Upper lobe of right lung (tissue), 1 donor: ENCODE data around the gene HMGXB3. TPM values are rescaled to one million over a fixed set of nuclear protein-coding genes. Genes with fewer than 3 reads are reported as not detected.

Source experiments
- ATAC-seq: fragments of 200-7000 bp; cut with Tn5 transposase; one replicate; pipeline ENCODE4 v1.9.1; 2020; ENCODE audit warnings: mild to moderate bottlenecking, moderate library complexity
- DNase-seq: peaks from one replicate; pipeline ENCODE4 v3.0.0-alpha.2; 2020
- H3K27ac ChIP-seq: fragments of 200-600 bp; one replicate; pipeline ENCODE4 v1.8.0; 2022
- H3K27me3 ChIP-seq: fragments of 200-600 bp; one replicate; pipeline ENCODE4 v1.8.0; 2022; ENCODE audit warnings: mild to moderate bottlenecking
- H3K36me3 ChIP-seq: fragments of 200-600 bp; one replicate; pipeline ENCODE4 v1.8.0; 2022
- H3K4me1 ChIP-seq: fragments of 200-600 bp; one replicate; pipeline ENCODE4 v1.8.0; 2022
- H3K4me3 ChIP-seq: fragments of 200-600 bp; one replicate; pipeline ENCODE4 v1.8.0; 2022; ENCODE audit warnings: mild to moderate bottlenecking
- H3K9me3 ChIP-seq: fragments of 200-600 bp; one replicate; pipeline ENCODE4 v1.8.0; 2022
- intact Hi-C: fragments of 100-400 bp; cut with DNase I; formaldehyde crosslinking; loops from one replicate; pipeline ENCODE4 v1.11.0; 2022
- long read RNA-seq: library from polyadenylated mRNA; unstranded; transcript quantifications from one replicate; pipeline ENCODE4 v2.0.0, GENCODE V29; 2021
- total RNA-seq: library from RNA; stranded (reverse); fragmentation: NEBNext Ultra II Directional; extraction: Animal tissue kit (Norgen Biotek cat#: 25700); gene quantifications from one replicate; pipeline ENCODE4 v1.2.1, GENCODE V29; 2021
- TF ChIP-seq, protein P1 (sequence below): fragments of 200-600 bp; IDR thresholded peaks from one replicate; pipeline ENCODE4 v1.8.0; 2022; ENCODE audit warnings: antibody characterized with exemption
- donor health status: DM: no; HTN: yes; CAD: no; lungs with severe emphysema.

Gene HMGXB3
- total RNA-seq, result 33.7 TPM
- long read RNA-seq, full-length matches to known transcripts, result 29 of 69 reads
- long read RNA-seq, partial matches to known transcripts, result 20 of 69 reads
- long read RNA-seq, other reads (novel, unspliced or antisense), result 20 of 69 reads

GRCh38 chr5:150000256-150000989 is at the start of gene HMGXB3, which contains the start of gene TIGD6:
Gene HMGXB3 (plus strand): TSS chr5:150000739. CDS start chr5:150004853, 4,114 bp downstream.
Gene TIGD6 (minus strand): TSS chr5:150000654. CDS start chr5:149996348, 4,306 bp downstream.
- peaks cover 21% of the 10 kb centered on the region for H3K36me3 ChIP-seq
- no peaks in the 10 kb centered on the region for H3K27me3 ChIP-seq
- peak; percentile 97 for DNase-seq
- TF ChIP-seq, protein P1, sequence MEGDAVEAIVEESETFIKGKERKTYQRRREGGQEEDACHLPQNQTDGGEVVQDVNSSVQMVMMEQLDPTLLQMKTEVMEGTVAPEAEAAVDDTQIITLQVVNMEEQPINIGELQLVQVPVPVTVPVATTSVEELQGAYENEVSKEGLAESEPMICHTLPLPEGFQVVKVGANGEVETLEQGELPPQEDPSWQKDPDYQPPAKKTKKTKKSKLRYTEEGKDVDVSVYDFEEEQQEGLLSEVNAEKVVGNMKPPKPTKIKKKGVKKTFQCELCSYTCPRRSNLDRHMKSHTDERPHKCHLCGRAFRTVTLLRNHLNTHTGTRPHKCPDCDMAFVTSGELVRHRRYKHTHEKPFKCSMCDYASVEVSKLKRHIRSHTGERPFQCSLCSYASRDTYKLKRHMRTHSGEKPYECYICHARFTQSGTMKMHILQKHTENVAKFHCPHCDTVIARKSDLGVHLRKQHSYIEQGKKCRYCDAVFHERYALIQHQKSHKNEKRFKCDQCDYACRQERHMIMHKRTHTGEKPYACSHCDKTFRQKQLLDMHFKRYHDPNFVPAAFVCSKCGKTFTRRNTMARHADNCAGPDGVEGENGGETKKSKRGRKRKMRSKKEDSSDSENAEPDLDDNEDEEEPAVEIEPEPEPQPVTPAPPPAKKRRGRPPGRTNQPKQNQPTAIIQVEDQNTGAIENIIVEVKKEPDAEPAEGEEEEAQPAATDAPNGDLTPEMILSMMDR, result no peak
- intact Hi-C loops, result no loop called here
- ATAC-seq, result peak; percentile 95
- no peaks in the 10 kb centered on the region for H3K9me3 ChIP-seq
- H3K4me3 ChIP-seq, result peak within 1 kb of the TSS; percentile 84
- H3K4me1 ChIP-seq, result peaks cover 28% of the 10 kb centered on the region
- peak within 1 kb of the TSS; percentile 94 for H3K27ac ChIP-seq

DNA sequence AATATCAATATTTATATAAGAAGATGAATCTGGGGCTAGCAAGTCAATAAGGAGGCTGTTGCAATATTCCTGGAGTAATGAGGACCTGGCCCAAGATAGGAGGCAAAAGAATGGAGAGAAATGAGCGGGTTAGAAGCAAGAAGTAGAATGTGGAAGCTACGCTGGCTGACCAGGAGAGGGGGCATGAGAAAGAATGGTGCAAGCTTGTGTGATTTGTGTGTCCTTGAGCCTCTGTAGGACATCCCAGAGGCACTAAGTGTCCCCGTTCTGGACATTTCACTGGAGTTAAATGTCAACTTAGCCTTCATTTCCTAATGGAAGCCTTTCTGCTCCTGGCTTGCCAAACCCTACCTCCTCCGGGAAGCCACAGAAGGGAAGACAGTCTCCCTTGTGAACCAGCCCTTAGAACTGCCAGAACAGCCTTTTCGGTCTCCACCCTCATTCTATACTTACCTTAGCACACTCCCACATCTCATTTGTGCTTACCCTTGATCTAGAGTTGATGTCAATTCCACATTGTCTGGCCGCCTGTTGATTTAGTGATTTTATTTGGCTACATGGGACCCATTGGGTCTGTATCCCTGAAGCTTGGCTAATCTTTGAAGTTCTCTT is 49.3 kb upstream of the HMGXB3 start:
- no peak for DNase-seq
- ATAC-seq, result no peak
- Histone ChIP-seq H3K4me3 (no peak overlapping the region), H3K27me3 (no peaks in the 10 kb centered on the region), H3K27ac (no peak overlapping the region), H3K36me3 (no peaks in the 10 kb centered on the region), H3K9me3 (no peaks in the 10 kb centered on the region), H3K4me1 (no peaks in the 10 kb centered on the region)
- TF ChIP-seq, protein P1, result no peak
- intact Hi-C loops, result no loop called here

GRCh38 chr5:149953436-149954121 is 47.0 kb upstream of the HMGXB3 start:
- ATAC-seq (no peak), DNase-seq (no peak)
- intact Hi-C loops, result no loop called here
- Histone ChIP-seq H3K27ac (no peak overlapping the region), H3K9me3 (no peaks in the 10 kb centered on the region), H3K36me3 (no peaks in the 10 kb centered on the region), H3K4me1 (no peaks in the 10 kb centered on the region), H3K27me3 (no peaks in the 10 kb centered on the region), H3K4me3 (no peak overlapping the region)
- TF ChIP-seq, protein P1, result no peak

- no peak for ATAC-seq
- no peaks in the 10 kb centered on the region for H3K9me3 ChIP-seq
- H3K4me1 ChIP-seq, result peaks cover 2% of the 10 kb centered on the region
- H3K36me3 ChIP-seq, result no peaks in the 10 kb centered on the region
- no peak for DNase-seq
- no peak overlapping the region for H3K4me3 ChIP-seq
- no peaks in the 10 kb centered on the region for H3K27me3 ChIP-seq
- intact Hi-C loops, result no loop called here
- no peak overlapping the region for H3K27ac ChIP-seq
- TF ChIP-seq, protein P1, result no peak
Observed at GRCh38 chr5:149954798-149955197, 45.7 kb upstream of the HMGXB3 start.

- DNase-seq, result no peak
- intact Hi-C loops, result no loop called here
Observed at GRCh38 chr5:149956685-149957084, 43.9 kb upstream of the HMGXB3 start.

More at GRCh38 chr5:149956685-149957084, 43.9 kb upstream of the HMGXB3 start:
- ATAC-seq, result no peak
- H3K9me3 ChIP-seq, result no peaks in the 10 kb centered on the region
- TF ChIP-seq, protein P1, result no peak
- H3K4me3 ChIP-seq, result no peak overlapping the region
- peaks cover 10% of the 10 kb centered on the region for H3K4me1 ChIP-seq
- H3K36me3 ChIP-seq, result no peaks in the 10 kb centered on the region
- no peaks in the 10 kb centered on the region for H3K27me3 ChIP-seq
- no peak overlapping the region for H3K27ac ChIP-seq
